GM20431 (cell line): ENCODE data around the gene PPP2R5C.
"Not testable (repeated sequence)": the region's sequence is repeated elsewhere in the genome, so short reads cannot be mapped to it uniquely, and the experiment has no call there.

Experiments used
- in situ Hi-C: fragments of 300-500 bp; cut with MseI, MboI; formaldehyde crosslinking; loops from one replicate; pipeline ENCODE4 v1.15.0; 2020; ENCODE audit warnings: low sequenced_read_pairs; ENCODE audit not compliant: unreplicated experiment

Gene PPP2R5C

DNA sequence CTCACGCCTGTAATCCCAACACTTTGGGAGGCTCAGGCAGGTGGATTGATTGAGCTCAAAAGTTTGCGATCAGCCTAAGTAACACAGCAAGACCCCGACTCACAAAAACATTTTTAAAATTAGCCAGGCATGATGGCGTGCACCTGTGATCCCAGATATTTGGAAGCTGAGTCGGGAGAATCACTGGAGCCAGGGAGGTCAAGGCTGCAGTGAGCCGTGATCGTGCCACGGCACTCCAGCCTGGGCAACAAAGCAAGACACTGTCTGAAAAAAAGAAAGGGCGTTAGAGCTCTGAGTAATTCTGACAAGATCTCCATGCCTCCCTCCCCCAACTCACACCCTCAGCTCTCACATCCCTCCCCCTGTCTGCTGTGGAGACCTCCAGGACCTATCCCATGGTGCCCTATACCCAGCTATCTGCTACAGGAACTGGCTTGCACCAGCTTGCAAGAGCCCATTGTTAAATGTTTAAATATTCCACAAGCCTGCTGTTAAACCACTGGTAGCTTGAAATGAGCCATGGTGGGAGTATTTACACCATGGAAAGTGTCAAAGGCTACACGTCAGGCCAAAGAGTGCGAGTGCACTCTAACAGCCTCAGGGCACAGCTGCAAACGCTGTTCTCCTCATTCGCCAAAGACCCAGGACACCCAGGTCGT, 35.1 kb upstream of the PPP2R5C start:
- in situ Hi-C loops: no loop called here

DNA sequence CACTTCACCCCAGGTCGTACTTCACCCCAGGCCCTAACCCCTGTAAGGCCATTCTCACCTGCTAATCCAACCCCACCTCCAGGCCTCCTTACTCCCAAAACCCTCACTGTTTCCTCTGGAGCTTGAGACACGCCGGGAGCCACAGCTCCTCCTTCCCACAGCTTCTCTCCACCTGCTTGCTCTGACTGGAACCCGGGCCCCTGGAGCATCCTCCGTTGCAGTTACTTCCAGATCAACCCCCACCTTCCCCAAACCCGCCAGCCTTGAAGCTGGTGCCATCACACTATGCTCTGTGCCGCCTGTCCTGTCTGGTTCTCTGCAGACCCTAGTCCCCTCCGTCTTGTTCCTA, 34.6 kb upstream of the PPP2R5C start:
- in situ Hi-C loops: no loop called here

DNA sequence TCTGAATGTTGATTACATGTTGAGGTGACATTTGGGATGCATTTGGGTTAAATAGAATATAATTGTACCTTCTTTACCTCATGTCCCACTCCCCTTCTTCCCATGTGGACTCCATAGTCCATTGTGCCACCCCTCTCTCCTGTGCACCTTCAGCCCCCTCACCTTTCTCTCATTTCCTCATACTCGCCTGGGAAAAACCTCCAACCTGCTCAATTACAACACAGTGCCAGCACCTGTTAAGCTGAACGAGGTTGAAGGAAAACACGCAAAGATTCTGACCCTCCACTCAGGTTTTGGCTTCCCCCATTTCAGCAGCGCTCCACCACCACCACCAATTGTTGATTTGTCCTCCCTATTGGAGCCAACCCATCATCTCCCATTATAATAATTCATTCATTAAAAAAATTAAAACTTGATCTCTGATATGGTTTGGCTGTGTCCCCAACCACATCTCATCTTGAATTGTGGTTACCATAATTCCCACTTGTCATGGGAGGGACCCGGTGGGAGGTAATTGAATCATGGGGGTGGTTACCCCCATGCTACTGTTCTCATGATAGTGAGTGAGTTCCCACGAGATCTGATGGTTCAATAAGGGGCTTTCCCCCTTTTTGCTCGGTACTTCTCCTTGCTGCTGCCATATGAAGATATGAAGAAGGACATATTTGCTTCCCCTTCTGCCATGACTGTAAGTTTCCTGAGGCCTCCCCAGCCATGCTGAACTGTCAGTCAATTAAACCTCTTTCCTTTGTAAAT, 33.7 kb upstream of the PPP2R5C start:
- in situ Hi-C loops: no loop called here

DNA sequence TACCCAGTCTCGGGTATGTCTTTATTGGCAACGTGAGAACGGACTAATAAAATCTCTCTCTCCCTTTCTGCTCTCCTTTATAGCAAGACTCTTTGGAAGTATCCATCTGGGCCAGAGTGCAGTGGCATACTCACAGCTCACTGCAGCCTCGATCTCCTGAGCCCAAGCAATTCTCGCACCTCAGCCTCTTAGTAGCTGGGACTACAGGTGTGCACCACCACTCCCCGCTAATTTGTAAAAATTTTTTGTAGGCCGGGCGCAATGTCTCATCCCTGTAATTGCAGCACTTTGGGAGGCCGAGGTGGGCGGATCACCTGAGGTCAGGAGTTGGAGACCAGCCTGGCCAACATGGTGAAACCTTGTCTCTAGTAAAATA, 33.2 kb upstream of the PPP2R5C start:
- in situ Hi-C loops: no loop called here

DNA sequence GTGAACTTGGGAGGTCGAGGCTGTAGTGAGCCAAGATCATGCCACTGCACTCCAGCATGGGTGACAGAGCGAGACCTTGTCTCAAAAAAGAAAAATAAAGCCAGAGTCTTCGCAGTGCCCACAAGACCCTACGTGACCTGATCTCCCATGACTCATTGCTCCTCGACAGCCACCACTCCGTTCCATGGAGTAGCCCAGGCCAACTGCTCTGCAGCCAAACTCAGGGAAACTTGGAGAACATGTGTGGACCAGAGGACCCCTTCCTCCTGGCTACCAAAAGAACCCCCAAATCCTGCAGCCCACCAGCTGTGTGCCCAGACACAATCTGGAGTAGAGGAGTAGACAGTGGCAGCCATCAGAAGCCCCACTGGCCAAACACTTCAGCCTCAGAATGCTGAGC, 32.1 kb upstream of the PPP2R5C start:
- in situ Hi-C loops: no loop called here

DNA sequence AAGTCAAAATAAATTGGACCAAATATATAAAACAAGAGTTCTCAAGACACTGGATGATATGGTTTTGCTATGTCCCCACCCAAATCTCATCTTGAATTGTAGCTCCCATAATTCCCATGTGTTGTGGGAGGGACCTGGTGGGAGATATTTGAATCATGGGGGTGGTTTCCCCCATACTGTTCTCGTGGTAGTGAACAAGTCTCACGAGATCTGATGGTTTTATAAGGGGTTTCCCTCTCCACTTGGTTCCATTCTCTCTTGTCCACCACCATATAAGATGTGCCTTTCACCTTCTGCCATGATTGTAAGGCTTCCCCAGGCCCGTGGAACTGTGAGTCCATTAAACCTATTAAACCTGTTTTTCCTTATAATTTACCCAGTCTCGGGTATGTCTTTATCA, 31.4 kb upstream of the PPP2R5C start:
- in situ Hi-C loops: not testable (repeated sequence)

DNA sequence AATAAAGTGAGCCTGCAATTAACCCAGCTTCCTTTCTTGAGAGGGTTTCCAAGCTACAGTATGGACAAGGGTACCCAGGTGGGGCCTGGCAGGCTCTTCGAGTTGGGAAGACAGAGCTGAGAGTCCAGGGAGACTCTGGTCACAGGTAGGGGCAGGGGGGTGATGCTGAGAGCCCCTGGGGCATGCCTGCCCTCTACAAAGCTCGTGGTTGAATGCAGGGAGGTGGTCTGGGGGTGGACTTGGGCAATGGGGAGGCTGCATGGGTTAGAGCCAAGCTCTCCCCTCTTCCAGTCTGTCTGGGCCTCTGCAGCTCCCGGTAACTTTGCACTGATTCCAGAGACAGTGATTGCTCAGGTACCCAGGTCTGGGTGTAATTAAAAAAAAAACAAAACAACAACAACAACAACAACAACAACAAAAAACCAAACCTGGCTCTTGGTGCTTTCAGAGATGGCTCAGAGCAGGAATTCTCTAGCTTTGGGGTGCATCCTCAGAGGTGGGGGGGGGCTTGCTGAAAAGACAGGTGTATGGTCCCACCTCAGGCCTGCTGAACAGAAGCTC, 30.8 kb upstream of the PPP2R5C start:
- in situ Hi-C loops: no loop called here

DNA sequence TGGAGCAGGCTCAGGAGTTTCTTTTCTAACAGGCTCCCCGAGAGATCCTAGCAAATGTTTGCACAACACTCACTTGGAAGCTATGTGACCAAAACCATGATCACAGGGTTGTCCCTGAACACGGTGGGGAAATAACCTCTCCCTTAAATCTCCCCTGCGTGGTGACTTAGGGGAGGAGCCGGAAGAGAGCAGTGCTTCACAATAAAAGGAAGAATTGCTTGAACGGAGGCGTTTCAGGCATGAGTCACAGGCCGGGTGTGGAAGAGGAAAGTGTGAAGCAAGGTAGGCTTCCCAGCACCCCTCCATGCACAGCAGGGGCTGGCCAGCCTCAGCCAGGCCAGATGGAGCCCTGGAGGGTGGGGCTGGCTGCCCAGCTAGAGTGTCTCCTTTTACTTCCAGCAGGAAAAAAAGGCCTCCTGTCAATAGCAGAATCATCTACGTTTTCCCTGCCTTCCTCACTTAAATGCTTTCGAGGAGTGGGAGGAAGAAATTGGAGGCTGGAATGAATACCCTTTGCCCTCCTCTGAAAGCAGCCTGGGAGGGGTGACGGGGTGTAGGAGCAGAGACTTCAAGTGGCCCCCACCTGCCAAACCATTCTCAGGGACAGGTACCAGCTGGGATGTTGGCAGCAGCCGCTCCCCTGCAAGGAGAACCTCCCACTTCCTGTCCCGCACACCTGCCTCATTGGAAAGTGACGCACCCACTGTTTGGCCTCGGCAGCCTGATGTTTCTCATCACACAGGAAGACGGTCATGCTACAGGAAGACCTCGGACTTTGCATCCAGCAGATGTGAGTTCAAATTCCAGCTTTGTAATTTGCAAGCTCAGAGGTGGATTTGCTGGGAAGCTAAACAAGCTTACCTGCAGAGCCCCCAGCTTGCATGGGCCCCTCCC, 30.1 kb upstream of the PPP2R5C start:
- in situ Hi-C loops: no loop called here

DNA sequence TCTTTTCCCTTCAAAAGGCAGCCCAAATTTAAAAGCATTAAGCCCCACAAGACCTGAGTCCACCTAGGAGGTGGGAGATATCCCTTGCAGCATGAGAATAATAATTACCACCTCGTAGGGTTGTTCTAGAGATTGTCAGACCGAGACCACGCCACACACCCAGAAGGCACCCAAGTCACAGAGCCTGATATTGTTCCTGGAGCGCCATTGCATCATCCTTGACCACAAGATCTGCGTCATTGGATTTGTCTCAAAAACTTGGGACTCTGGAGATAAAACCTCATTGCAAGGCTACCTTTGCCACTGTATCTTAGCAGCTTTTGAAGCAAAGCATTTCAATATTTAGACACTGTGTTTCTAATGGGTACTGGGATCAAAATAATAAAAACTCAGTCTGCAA, 29.4 kb upstream of the PPP2R5C start:
- in situ Hi-C loops: no loop called here

DNA sequence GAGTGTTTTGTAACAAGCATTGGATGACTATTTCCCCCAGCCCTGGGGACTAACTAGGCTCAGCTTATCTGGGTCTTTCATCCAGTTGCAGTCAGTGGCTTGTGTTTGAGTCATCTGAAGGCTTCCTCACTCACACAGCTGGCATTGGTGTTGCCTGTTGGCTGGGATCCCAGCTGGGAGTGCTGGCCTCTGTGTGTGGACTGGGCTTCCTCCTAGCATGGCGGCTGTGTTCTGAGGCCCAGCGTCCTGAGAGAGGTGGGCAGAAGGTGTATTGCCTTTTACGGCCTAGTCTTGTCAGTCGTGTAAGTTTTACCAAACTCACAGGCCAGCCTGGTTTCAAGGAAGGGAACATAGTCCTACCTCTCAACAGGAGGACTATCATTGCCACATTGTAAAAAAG, 28.3 kb upstream of the PPP2R5C start:
- in situ Hi-C loops: no loop called here

DNA sequence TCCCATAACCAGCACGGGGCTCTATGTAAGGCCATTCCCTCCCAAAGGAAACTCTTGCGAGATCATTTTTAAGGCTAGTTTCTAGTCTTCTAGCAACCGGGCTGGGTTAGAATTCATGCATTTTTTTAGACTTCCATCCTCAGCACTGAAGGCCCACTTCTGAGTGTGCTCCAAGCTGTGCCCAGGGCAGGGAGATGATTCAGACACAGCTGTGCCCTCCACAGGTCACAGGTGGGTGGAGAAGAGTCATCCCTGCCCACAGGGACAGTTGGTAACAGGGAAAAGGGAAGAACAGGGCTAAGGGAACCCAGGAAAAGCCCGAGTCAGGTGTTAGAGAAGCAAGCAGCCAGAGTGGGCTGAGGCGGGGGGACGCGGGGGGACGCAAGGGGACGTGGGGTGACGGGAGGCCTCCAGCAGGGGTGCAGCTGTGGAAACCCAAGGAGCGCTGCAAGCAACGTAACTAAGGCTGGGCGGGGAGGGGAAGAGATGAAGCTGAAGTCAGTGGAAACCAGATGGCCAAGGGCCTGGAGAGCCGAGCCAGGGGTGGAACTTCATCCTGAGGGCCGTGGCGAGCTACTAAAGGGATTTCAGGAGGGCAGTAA, 27.2 kb upstream of the PPP2R5C start:
- in situ Hi-C loops: no loop called here

DNA sequence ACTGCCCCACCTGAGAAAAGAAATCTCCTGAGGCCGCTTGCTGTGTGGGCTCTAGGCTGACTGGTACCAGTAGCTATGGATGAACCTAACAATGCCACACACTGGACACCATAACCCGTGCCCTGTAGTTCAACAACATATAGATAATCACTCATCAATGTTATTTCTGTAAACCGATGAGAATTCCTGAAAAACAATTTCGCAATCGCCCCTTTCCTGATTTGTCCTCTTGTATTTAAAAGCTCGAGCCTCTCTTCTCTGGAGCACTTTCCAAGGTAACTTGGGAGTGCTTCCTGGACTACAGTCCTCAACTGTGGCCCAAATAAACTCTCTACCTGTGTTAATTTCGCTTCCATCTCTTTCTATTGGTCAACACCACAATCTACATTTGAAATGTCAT, 26.1 kb upstream of the PPP2R5C start:
- in situ Hi-C loops: no loop called here

DNA sequence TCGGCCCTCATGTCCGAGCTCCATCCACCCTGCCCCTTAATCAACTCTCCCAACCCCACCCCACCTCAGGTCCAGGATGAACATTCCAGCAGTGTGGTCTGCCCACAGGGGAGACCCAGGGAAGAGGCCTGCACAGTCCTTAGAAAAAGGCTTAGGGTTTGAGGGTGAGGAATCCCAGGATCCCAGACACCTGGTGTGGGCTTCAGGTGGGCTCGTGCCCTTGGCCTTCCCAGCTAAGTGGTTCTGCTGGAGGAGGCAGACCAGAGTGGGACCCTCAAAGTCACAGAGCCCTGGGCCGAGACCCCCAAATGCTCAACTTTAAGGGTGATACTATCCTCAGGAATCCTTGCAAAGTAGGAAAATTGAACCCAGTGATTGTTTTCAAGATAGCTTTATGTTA, 25.4 kb upstream of the PPP2R5C start:
- in situ Hi-C loops: no loop called here

DNA sequence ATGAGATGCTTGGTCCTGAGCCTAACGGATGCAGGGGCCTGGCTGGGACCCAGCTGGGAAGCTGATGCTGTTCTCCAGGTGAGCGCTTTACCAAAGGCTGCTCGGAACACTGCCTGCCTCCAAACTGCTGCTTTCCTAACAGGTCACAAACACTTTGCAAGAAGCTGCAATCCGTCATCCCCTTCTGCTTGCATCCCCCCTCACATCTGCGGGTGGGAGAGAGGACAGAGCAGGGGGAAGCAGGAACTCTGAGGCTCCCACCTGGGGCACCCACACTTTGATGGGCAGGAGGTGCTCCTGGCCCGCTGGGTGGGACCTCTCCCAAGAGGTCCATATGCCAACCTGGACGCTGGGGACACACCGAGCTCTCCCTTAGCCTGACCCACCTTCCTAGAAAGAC, 24.9 kb upstream of the PPP2R5C start:
- in situ Hi-C loops: no loop called here

DNA sequence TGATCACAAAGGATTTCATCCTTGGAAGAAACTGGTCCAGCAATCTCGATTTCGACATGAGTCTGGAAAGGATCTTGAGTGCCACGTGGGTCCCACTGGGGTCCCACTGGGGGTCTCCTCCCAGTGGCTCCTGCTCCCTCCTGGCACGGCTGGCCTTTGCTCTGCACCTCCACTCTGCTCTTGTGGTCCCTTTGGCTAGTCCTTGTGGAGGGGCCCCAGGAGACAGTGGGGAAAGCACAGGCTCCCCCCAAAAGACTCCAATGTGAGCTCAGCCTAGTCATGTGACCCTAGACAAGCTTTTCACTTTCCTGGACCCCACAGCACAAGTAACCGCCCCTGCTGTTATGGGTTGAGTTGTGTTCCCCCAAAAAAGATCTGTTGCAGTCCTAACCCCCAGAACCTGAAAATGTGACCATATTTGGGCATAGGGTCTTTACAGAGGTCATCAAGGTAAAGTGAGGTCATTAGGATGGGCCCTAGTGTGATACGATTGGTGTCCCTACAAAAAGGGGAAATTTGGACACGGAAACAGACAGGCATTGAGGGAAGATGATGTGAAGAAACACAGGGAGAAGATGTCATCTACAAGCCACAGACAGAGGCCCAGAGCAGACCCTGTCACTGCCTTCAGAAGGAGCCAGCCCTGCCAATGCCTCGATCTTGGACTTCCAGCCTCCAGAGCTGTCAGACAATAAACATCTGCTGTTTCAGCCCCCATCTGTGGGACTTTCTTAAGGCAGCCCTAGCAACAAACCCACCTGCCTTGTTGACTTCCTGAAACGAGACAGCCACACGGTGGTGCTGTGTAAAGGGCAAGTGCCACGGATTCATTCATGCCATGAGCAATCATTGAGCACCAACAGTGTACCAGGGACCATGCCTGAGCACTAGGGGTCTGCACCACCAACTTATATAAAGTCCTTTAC, 23.8 kb upstream of the PPP2R5C start:
- in situ Hi-C loops: no loop called here

DNA sequence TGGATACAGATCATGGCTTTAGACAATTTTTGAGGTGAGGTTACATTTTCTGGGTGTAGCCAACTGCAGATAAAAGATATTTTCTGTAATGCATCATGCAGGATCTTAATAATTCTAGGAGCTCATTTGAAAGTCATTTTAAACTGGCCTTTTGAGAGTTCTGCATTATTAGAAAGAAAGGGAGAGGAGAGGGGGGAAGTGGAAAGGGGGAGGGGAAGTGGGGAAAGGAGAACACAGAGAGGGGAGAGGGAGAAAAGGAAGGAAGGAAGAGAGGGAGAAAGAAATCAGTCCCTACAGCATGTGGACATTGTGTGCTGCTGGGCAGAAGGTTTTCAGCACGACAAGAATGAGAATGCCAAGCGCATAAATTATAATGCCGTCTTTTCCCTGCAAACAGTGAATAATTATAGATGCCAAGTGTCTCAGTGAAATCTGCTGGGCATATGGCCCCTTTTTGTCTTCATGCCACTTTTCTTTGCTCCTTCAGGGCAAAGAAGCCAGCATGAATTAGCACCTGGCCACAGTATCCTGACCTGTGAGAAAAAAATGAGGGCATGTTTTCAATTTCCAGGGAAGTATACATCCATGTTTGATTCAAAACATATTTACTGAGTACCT, 22.7 kb upstream of the PPP2R5C start:
- in situ Hi-C loops: no loop called here

DNA sequence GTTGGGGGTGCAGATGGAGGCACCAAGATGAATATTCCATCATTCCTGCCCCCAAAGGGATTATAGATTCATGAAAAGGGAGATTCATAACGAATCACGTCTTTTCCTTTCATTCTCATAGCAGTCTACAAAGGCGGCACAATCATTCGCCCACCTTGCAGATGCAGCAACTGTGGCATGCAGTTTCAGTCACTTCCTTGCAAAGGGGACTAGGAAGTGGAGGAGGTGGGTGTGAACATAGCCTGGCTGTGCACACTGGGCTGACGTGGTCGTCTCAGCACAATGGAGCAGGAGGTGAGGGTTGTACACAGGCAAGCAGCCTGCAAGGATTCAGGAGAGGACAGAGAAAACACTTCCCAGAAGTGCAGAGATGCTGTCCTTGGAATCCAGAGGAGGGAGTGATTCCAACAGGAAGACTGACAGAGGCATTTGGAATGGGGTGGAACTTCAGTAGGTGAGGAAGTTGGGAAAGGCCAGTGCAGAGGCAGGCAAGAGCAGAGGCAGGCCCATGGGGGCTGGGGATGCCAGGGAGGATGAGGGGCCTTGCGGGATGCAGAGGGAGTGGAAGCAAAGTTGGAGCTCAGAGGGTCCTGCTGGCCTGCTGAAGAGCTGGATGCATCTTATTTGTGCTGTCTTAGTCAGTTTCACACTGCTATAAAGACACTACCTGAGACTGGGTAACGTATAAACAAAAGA, 21.9 kb upstream of the PPP2R5C start:
- in situ Hi-C loops: no loop called here

DNA sequence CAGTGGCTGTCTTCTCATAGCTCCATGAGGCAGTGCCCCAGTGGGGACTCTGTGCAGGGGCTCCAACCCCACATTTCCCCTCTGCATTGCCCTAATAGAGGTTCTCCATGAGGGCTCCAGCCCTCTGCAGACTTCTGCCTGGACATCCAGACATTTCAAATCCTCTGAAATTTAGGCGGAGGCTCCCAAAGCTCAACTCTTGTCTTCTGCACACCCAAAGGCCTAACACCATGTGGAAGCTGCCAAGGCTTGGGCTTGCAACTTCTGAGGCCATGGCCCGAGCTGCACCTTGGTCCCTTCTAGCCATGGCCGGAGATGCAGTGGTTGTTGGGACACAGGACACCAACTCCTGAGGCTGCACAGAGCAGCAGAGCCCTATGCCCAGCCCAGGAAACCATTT, 20.5 kb upstream of the PPP2R5C start:
- in situ Hi-C loops: no loop called here
